IMR-90 (cell line): Measurements from ENCODE around the gene CLIC3. TPM values are rescaled to one million over a fixed set of nuclear protein-coding genes. Genes with fewer than 3 reads are reported as not detected.
A peak's percentile ranks its signal among the peaks of the same experiment; 100 is the strongest.

ENCODE experiments used
- ATAC-seq: fragments of 200-7000 bp; cut with Tn5 transposase; 2 replicates; pipeline ENCODE4 v1.9.1; 2020; ENCODE audit warnings: low read depth, mild to moderate bottlenecking, moderate library complexity
- BruUV-seq: library from RNA; stranded (reverse); fragments of 400-500 nt; replicated peaks from 2 replicates; lab custom pipeline; 2021; lab: Mats Ljungman, UMichigan
- CTCF ChIA-PET: fragments of 300-600 bp; formaldehyde crosslinking; extraction: SDS; loops from one replicate; lab custom pipeline; 2021; ENCODE audit warnings: antibody characterized with exemption; lab: Yijun Ruan, JAX
- POLR2A ChIA-PET: fragments of 300-600 bp; sonication (Branson Sonifier 250); formaldehyde crosslinking; loops from one replicate; lab custom pipeline; 2022; ENCODE audit warnings: antibody characterized with exemption; ENCODE audit not compliant: unreplicated experiment; lab: Charles Lee
- DNase-seq: peaks from one replicate; pipeline ENCODE4 v3.0.0; 2013
- H2AFZ ChIP-seq: replicated peaks from 2 replicates; pipeline ENCODE3; 2013; ENCODE audit warnings: low read length, mild to moderate bottlenecking; ENCODE audit not compliant: poor library complexity
- H2AK5ac ChIP-seq: 2 replicates; pipeline ENCODE4 v1.6.1; 2013; ENCODE audit warnings: low read depth, low read length, inconsistent platforms
- H2AK9ac ChIP-seq: replicated peaks from 2 replicates; pipeline ENCODE3; 2013; ENCODE audit warnings: mild to moderate bottlenecking, low read depth, low read length, moderate library complexity; ENCODE audit not compliant: poor library complexity
- H2BK120ac ChIP-seq: 2 replicates; pipeline ENCODE4 v1.6.1; 2013; ENCODE audit warnings: low read depth, low read length, inconsistent platforms
- H2BK15ac ChIP-seq: 3 replicates; pipeline ENCODE4 v1.6.1; 2013; ENCODE audit warnings: low read depth, low read length, inconsistent platforms
- H2BK20ac ChIP-seq: 2 replicates; pipeline ENCODE4 v1.6.1; 2013; ENCODE audit warnings: low read depth, mild to moderate bottlenecking, inconsistent platforms, low read length, moderate library complexity
- H2BK5ac ChIP-seq: 2 replicates; pipeline ENCODE4 v1.6.1; 2013; ENCODE audit warnings: mild to moderate bottlenecking, low read depth, low read length, inconsistent platforms; ENCODE audit not compliant: poor library complexity, severe bottlenecking
- H3K14ac ChIP-seq: replicated peaks from 2 replicates; pipeline ENCODE4 v1.6.1; 2013; ENCODE audit warnings: low read depth, low read length, inconsistent platforms
- H3K18ac ChIP-seq: 2 replicates; pipeline ENCODE4 v1.6.1; 2013; ENCODE audit warnings: low read depth, low read length, control low read depth
- H3K23ac ChIP-seq: 2 replicates; pipeline ENCODE4 v1.6.1; 2013; ENCODE audit warnings: low read depth, low read length, inconsistent platforms
- H3K27ac ChIP-seq: 2 replicates; pipeline ENCODE4 v1.5.1; 2013; ENCODE audit warnings: mild to moderate bottlenecking, control low read depth, low read length; ENCODE audit not compliant: insufficient read depth
- H3K27me3 ChIP-seq: 2 replicates; pipeline ENCODE4 v1.6.1; 2013; ENCODE audit warnings: low read length; ENCODE audit not compliant: control insufficient read depth, insufficient read depth
- H3K36me3 ChIP-seq: 2 replicates; pipeline ENCODE4 v1.6.1; 2013; ENCODE audit warnings: low read length, mixed read lengths; ENCODE audit not compliant: control insufficient read depth, insufficient read depth
- H3K4ac ChIP-seq: 2 replicates; pipeline ENCODE4 v1.6.1; 2013; ENCODE audit warnings: low read depth, low read length, inconsistent platforms
- H3K4me1 ChIP-seq: 2 replicates; pipeline ENCODE4 v1.6.1; 2013; ENCODE audit warnings: low read length, mixed read lengths; ENCODE audit not compliant: control insufficient read depth, insufficient read depth
- H3K4me2 ChIP-seq: 2 replicates; pipeline ENCODE4 v1.6.1; 2013; ENCODE audit warnings: low read depth, mild to moderate bottlenecking, control low read depth, low read length, moderate library complexity
- H3K4me3 ChIP-seq: 2 replicates; pipeline ENCODE4 v1.5.1; 2013; ENCODE audit warnings: low read depth, mild to moderate bottlenecking, control low read depth, low read length, moderate library complexity; ENCODE audit not compliant: insufficient read depth
- H3K56ac ChIP-seq: 2 replicates; pipeline ENCODE4 v1.6.1; 2013; ENCODE audit warnings: low read length, inconsistent platforms; ENCODE audit not compliant: insufficient read depth; ENCODE audit errors: extremely low read depth
- H3K79me1 ChIP-seq, 2 experiments: 2 replicates each; pipeline ENCODE4 v1.6.1; 2013; ENCODE audit warnings: low read length in 2 of 2, inconsistent platforms in 1 of 2, low read depth in 1 of 2
- H3K9ac ChIP-seq: 2 replicates; pipeline ENCODE4 v1.6.1; 2013; ENCODE audit warnings: low read depth, low read length, control low read depth
- H3K9me1 ChIP-seq: 2 replicates; pipeline ENCODE4 v1.6.1; 2013; ENCODE audit warnings: low read length, inconsistent platforms; ENCODE audit not compliant: insufficient read depth
- H3K9me3 ChIP-seq: 2 replicates; pipeline ENCODE4 v1.6.1; 2013; ENCODE audit warnings: low read length; ENCODE audit not compliant: control insufficient read depth, insufficient read depth
- H4K20me1 ChIP-seq: 2 replicates; pipeline ENCODE4 v1.6.1; 2013; ENCODE audit warnings: low read length, inconsistent platforms; ENCODE audit not compliant: insufficient read depth
- H4K5ac ChIP-seq: 2 replicates; pipeline ENCODE4 v1.6.1; 2013; ENCODE audit warnings: mild to moderate bottlenecking, low read depth, low read length, control low read depth
- H4K8ac ChIP-seq, 2 experiments: 2 replicates each; pipeline ENCODE4 v1.6.1; 2013; ENCODE audit warnings: low read depth in 2 of 2, low read length in 2 of 2, control low read depth in 1 of 2, inconsistent platforms in 1 of 2
- H4K91ac ChIP-seq: 2 replicates; pipeline ENCODE4 v1.6.1; 2013; ENCODE audit warnings: low read depth, low read length, inconsistent platforms; ENCODE audit not compliant: insufficient read depth
- BHLHE40 ChIP-seq: fragments of 150-350 bp; IDR thresholded peaks from 2 replicates; pipeline ENCODE4 v1.6.1; 2016; ENCODE audit warnings: mild to moderate bottlenecking, low read depth, low read length
- CEBPB ChIP-seq: IDR thresholded peaks from 2 replicates; pipeline ENCODE4 v1.6.1; 2012; ENCODE audit warnings: low read depth, low read length, improper control_type of control experiment
- CHD1 ChIP-seq: IDR thresholded peaks from 2 replicates; pipeline ENCODE4 v1.6.1; 2012; ENCODE audit warnings: low read depth, low read length, improper control_type of control experiment
- FOS ChIP-seq: fragments of 150-350 bp; IDR thresholded peaks from 2 replicates; pipeline ENCODE4 v1.6.1; 2016; ENCODE audit warnings: low read depth, low read length
- MAFK ChIP-seq: IDR thresholded peaks from 2 replicates; pipeline ENCODE4 v1.6.1; 2012; ENCODE audit warnings: low read depth, low read length, improper control_type of control experiment
- MAZ ChIP-seq: IDR thresholded peaks from 2 replicates; pipeline ENCODE4 v1.6.1; 2012; ENCODE audit warnings: low read depth, mild to moderate bottlenecking, low read length, improper control_type of control experiment, moderate library complexity, borderline replicate concordance
- MXI1 ChIP-seq: IDR thresholded peaks from 2 replicates; pipeline ENCODE4 v1.6.1; 2012; ENCODE audit warnings: low read depth, mild to moderate bottlenecking, low read length, moderate library complexity, borderline replicate concordance
- POLR2A ChIP-seq: IDR thresholded peaks from 2 replicates; pipeline ENCODE4 v1.6.1; 2012; ENCODE audit warnings: mild to moderate bottlenecking, low read depth, low read length
- RAD21 ChIP-seq: IDR thresholded peaks from 2 replicates; pipeline ENCODE4 v1.6.1; 2012; ENCODE audit warnings: low read length, improper control_type of control experiment
- RCOR1 ChIP-seq: IDR thresholded peaks from 2 replicates; pipeline ENCODE4 v1.6.1; 2012; ENCODE audit warnings: mild to moderate bottlenecking, low read length, improper control_type of control experiment; ENCODE audit not compliant: insufficient replicate concordance
- RFX5 ChIP-seq: IDR thresholded peaks from 2 replicates; pipeline ENCODE4 v1.8.0; 2012; ENCODE audit warnings: low read depth, mild to moderate bottlenecking, low read length, moderate library complexity
- SMC3 ChIP-seq: fragments of 150-350 bp; IDR thresholded peaks from 2 replicates; pipeline ENCODE4 v1.6.1; 2016; ENCODE audit warnings: low read depth, mild to moderate bottlenecking, antibody characterized with exemption, low read length, moderate library complexity
- WGBS, 2 experiments: methylation state at CpG; one replicate each; pipeline versions ENCODE4 v1.1.5 to v1.1.7; 2013; ENCODE audit warnings: missing lambda C conversion rate in 2 of 2; ENCODE audit not compliant: insufficient read length in 1 of 2; ENCODE audit errors: extremely low coverage in 2 of 2; 5-methylcytosine and 5-hydroxymethylcytosine counted together
- dilution Hi-C: fragments of 300-500 bp; cut with HindIII; formaldehyde crosslinking; loops from one replicate; pipeline ENCODE4 v1.14.3; 2018; ENCODE audit warnings: low sequenced_read_pairs; ENCODE audit not compliant: unreplicated experiment
- in situ Hi-C: fragments of 300-500 bp; cut with MboI; formaldehyde crosslinking; loops from 3 replicates; pipeline ENCODE4 v1.14.3; 2019; ENCODE audit warnings: low sequenced_read_pairs, inconsistent platforms, mixed read lengths
- intact Hi-C: fragments of 100-400 bp; cut with micrococcal nuclease; formaldehyde crosslinking; loops from 2 replicates; pipeline ENCODE4 v1.10.0; 2022
- polyA plus RNA-seq, 3 experiments: library from polyadenylated mRNA; depleted of rRNA; stranded (reverse); fragments of >200 nt; gene quantifications; 2 replicates each; pipeline ENCODE4 v1.2.3, GENCODE V29; 2012; ENCODE audit warnings: low replicate concordance in 1 of 3
- total RNA-seq: library from RNA; depleted of rRNA; stranded (reverse); fragments of >200 nt; gene quantifications from 2 replicates; pipeline ENCODE4 v1.2.3, GENCODE V29; 2012
- TF ChIP-seq, protein P1 (sequence below): conservative IDR thresholded peaks from 2 replicates; pipeline ENCODE4 v1.5.1; 2012; ENCODE audit warnings: mild to moderate bottlenecking, low read depth, low read length, improper control_type of control experiment
- TF ChIP-seq, protein P2 (sequence below): fragments of 150-350 bp; IDR thresholded peaks from 2 replicates; pipeline ENCODE4 v1.6.1; 2017; ENCODE audit warnings: mild to moderate bottlenecking, antibody characterized with exemption, low read length, low read depth
- TF ChIP-seq, protein P3 (sequence below): fragments of 150-350 bp; IDR thresholded peaks from 2 replicates; pipeline ENCODE4 v1.6.1; 2016; ENCODE audit warnings: low read depth, mild to moderate bottlenecking, low read length, moderate library complexity, borderline replicate concordance

The CLIC3 gene
- total and polyA plus RNA-seq, 2 of the 4 experiments (the other 2 are of a cell fraction): 0.18 to 1.7 TPM

DNA sequence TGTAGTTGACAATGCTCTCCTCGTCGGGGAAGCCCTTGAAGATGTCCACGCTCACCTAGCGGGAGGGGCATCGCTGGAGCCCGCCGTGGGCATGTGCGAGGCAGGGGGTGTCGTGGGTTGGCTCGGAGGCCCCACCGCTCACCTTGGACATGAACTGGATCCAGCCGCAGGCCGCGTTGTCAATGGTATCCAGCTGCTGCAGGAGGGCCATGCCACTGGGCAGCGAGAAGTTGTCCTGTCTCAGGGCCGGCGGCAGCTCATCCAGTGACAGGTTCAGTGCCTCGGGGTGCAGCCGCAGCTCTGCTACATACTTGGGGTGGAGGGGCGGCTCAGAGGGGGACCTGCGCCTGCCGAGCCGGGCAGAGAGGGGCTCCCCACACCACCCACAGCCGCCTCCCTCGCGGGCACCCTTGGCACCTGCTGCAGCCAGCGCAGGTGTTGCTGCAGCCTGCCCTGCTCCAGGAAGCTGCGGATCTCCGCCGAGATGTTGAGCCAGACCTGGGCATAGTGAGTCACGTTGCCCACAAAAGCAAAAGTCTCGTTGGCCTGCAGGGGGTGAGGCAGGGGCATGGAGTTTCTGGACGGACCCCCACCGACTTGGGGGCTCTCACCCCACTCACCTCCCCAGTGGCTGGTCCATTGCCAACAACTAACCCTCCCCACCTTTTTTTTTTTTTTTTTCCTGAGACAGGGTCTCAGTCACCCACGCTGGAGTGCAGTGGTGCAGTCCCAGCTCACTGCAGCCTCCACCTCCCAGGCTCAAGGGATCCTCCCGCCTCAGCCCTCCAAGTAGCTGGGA, 22.6 kb upstream of the CLIC3 start:
- DNase-seq: no peak
- Histone ChIP-seq H2AFZ (peak overlapping the region; percentile 21), H3K36me3 (peaks cover 30% of the 10 kb centered on the region; the same call in 1 of the 2 replicates), H2BK5ac (no peak overlapping the region), H2BK120ac (no peak overlapping the region), H4K20me1 (no peaks in the 10 kb centered on the region; the same call in 1 of the 2 replicates), H3K4me2 (no peak overlapping the region), H3K27ac (no peak overlapping the region), H2AK9ac (no peak overlapping the region), H3K9me3 (no peaks in the 10 kb centered on the region), H3K27me3 (no peaks in the 10 kb centered on the region), H4K8ac (no peak overlapping the region), H4K91ac (no peak overlapping the region), H2BK20ac (no peak overlapping the region), H3K4ac (no peak overlapping the region), H3K18ac (no peak overlapping the region), H3K9ac (no peak overlapping the region), H4K5ac (no peak overlapping the region), H2BK15ac (no peak overlapping the region), H3K9me1 (no peaks in the 10 kb centered on the region), H3K4me1 (no peaks in the 10 kb centered on the region), H2AK5ac (no peak overlapping the region), H3K56ac (no peak overlapping the region), H3K4me3 (no peak overlapping the region), H3K79me1 (no peaks in the 10 kb centered on the region), H3K23ac (no peak overlapping the region), H3K14ac (no peak overlapping the region)
- in situ Hi-C loops: no loop called here
- TF ChIP-seq, protein P1, sequence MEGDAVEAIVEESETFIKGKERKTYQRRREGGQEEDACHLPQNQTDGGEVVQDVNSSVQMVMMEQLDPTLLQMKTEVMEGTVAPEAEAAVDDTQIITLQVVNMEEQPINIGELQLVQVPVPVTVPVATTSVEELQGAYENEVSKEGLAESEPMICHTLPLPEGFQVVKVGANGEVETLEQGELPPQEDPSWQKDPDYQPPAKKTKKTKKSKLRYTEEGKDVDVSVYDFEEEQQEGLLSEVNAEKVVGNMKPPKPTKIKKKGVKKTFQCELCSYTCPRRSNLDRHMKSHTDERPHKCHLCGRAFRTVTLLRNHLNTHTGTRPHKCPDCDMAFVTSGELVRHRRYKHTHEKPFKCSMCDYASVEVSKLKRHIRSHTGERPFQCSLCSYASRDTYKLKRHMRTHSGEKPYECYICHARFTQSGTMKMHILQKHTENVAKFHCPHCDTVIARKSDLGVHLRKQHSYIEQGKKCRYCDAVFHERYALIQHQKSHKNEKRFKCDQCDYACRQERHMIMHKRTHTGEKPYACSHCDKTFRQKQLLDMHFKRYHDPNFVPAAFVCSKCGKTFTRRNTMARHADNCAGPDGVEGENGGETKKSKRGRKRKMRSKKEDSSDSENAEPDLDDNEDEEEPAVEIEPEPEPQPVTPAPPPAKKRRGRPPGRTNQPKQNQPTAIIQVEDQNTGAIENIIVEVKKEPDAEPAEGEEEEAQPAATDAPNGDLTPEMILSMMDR: no peak
- TF ChIP-seq BHLHE40: no peak
- no peak for TF ChIP-seq MAZ
- no peak for TF ChIP-seq RCOR1
- no peak for TF ChIP-seq RAD21
- TF ChIP-seq, protein P2, sequence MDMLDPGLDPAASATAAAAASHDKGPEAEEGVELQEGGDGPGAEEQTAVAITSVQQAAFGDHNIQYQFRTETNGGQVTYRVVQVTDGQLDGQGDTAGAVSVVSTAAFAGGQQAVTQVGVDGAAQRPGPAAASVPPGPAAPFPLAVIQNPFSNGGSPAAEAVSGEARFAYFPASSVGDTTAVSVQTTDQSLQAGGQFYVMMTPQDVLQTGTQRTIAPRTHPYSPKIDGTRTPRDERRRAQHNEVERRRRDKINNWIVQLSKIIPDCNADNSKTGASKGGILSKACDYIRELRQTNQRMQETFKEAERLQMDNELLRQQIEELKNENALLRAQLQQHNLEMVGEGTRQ: no peak
- TF ChIP-seq MAFK: no peak
- TF ChIP-seq SMC3: no peak
- TF ChIP-seq, protein P3, sequence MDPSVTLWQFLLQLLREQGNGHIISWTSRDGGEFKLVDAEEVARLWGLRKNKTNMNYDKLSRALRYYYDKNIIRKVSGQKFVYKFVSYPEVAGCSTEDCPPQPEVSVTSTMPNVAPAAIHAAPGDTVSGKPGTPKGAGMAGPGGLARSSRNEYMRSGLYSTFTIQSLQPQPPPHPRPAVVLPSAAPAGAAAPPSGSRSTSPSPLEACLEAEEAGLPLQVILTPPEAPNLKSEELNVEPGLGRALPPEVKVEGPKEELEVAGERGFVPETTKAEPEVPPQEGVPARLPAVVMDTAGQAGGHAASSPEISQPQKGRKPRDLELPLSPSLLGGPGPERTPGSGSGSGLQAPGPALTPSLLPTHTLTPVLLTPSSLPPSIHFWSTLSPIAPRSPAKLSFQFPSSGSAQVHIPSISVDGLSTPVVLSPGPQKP: no peak
- no peak for TF ChIP-seq RFX5
- no peak for TF ChIP-seq POLR2A
- TF ChIP-seq MXI1: no peak
- TF ChIP-seq CHD1: no peak
- TF ChIP-seq CEBPB: no peak
- no peak for TF ChIP-seq FOS
- ChIA-PET CTCF (no interaction called here), POLR2A (no interaction called here)
- no peak for ATAC-seq
- intact Hi-C loops: no loop called here
- dilution Hi-C loops: no loop called here
- WGBS, 2 experiments: 89% methylated on average over 10 of the region's 36 CpGs; no CpG with 5 or more reads in 1 of the 2 experiments
- no TSS peak for BruUV-seq
